Testis (tissue), 2 donors: ENCODE data around the gene CD58.

Experiments used
- POLR2A ChIP-seq: fragments of 450-650 bp; IDR thresholded peaks from one replicate; pipeline ENCODE4 v1.6.1; 2017; ENCODE audit warnings: antibody characterized with exemption, mild to moderate bottlenecking, moderate library complexity
- TF ChIP-seq, protein P1 (sequence below), 3 experiments: fragments of 450-650 bp in 2 of 3; fragments of 200-600 bp in 1 of 3; sonication (generic) in 1 of 3; IDR thresholded peaks; one replicate each; pipeline ENCODE4 v1.5.1; 2016 to 2019; ENCODE audit warnings: antibody characterized with exemption in 3 of 3, mild to moderate bottlenecking in 2 of 3, moderate library complexity in 1 of 3

DNA sequence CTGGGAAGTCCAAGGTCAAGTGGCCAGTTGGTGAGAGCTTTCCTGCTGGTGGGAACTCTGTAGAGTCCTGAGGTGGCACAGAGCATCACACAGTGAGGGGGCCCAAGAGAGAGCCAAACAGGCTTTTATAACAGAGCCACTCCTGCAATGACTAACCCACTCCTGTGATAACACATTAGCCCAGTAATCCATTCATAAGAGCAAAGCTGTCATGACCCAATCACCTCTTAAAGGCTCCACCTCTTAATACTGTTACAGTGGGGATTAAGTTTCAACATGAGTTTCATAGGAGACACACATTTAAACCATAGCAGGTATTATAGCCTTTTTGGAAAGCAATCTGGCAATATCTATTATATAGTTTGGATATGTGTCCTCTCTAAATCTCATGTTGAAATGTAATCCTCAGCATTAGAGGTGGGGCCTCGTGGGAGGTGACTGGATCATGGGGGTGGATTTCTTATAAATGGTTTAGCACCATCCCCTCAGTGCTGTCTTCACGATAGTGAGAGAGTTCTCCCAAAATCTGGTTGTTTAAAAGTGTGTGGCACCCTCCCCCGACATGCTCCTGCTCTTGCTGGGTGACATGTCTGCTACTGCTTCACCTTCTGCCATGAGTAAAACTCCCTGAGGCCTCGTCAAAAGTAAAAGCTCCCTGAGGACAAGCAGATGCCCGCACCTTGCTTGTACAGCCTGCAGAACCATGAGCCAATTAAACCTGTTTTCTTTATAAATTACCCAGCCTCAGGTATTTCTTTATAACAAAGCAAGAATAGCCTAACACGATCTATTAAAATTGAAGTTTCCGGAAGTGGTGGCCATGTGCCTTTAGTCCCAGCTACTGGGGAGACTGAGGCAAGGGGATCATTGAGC lies 64.5 kb downstream of the CD58 start:
- TF ChIP-seq, protein P1, sequence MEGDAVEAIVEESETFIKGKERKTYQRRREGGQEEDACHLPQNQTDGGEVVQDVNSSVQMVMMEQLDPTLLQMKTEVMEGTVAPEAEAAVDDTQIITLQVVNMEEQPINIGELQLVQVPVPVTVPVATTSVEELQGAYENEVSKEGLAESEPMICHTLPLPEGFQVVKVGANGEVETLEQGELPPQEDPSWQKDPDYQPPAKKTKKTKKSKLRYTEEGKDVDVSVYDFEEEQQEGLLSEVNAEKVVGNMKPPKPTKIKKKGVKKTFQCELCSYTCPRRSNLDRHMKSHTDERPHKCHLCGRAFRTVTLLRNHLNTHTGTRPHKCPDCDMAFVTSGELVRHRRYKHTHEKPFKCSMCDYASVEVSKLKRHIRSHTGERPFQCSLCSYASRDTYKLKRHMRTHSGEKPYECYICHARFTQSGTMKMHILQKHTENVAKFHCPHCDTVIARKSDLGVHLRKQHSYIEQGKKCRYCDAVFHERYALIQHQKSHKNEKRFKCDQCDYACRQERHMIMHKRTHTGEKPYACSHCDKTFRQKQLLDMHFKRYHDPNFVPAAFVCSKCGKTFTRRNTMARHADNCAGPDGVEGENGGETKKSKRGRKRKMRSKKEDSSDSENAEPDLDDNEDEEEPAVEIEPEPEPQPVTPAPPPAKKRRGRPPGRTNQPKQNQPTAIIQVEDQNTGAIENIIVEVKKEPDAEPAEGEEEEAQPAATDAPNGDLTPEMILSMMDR (IDR thresholded peaks at IDR 0.05), result no peak
- no peak for TF ChIP-seq POLR2A
